ENCODE results near the gene SMPX.

- TF ChIP-seq CTCF (conservative IDR thresholded peaks at IDR 0.05 in 1 of 2, IDR thresholded peaks at IDR 0.05 in 1 of 2; ENCODE audit: low read depth in 1 of 2, low read length in 2 of 2) = no peak
- TF ChIP-seq EZH2 (IDR thresholded peaks at IDR 0.05; ENCODE audit: low read length, missing control alignments) = no peak
These were observed 56.9 kb downstream of the SMPX start for GRCh38 chrX:21700967-21701366.

Measured in fibroblast of lung (primary cell).